ENCODE measurements around the gene AUNIP.
A peak's percentile ranks its signal among the peaks of the same experiment; 100 is the strongest.
"Not testable (repeated sequence)": the region's sequence is repeated elsewhere in the genome, so short reads cannot be mapped to it uniquely, and the experiment has no call there.

Gene AUNIP

GRCh38 chr1:25861316-25862286 is 2.3 kb upstream of the AUNIP start:
- no peaks in the 10 kb centered on the region for H3K9me3 Mint-ChIP-seq
- no peak for ATAC-seq
- peaks cover 6% of the 10 kb centered on the region for H3K36me3 Mint-ChIP-seq
- DNase-seq (ENCODE audit: low spot score in 2 of 2): no peak
- H3K4me1 Mint-ChIP-seq: peaks cover 16% of the 10 kb centered on the region
- peak overlapping the region; percentile 21 for H3K27ac Mint-ChIP-seq
- H3K4me3 Mint-ChIP-seq: peak overlapping the region; percentile 89

- Mint-ChIP-seq H3K4me3 (peak overlapping the region; percentile 89), H3K9me3 (no peaks in the 10 kb centered on the region), H3K4me1 (peaks cover 16% of the 10 kb centered on the region), H3K27ac (peak overlapping the region; percentile 86), H3K36me3 (peaks cover 6% of the 10 kb centered on the region)
- DNase-seq (ENCODE audit: low spot score in 2 of 2): no peak
- ATAC-seq: no peak
Measured at GRCh38 chr1:25858494-25858893, 763 bp downstream of the AUNIP start.

- Mint-ChIP-seq H3K4me1 (peaks cover 16% of the 10 kb centered on the region), H3K9me3 (no peaks in the 10 kb centered on the region), H3K4me3 (no peak overlapping the region), H3K36me3 (peaks cover 6% of the 10 kb centered on the region), H3K27ac (no peak overlapping the region)
- no peak for DNase-seq (ENCODE audit: low spot score in 2 of 2)
- ATAC-seq: no peak
Measured at GRCh38 chr1:25856856-25857255, 2.4 kb downstream of the AUNIP start.

- Mint-ChIP-seq H3K36me3 (peaks cover 6% of the 10 kb centered on the region), H3K27ac (no peak overlapping the region), H3K4me3 (no peak overlapping the region), H3K9me3 (no peaks in the 10 kb centered on the region), H3K4me1 (peaks cover 14% of the 10 kb centered on the region)
- DNase-seq (ENCODE audit: low spot score in 2 of 2): no peak
- no peak for ATAC-seq
Measured at GRCh38 chr1:25854554-25854953, 4.7 kb downstream of the AUNIP start.

DNA sequence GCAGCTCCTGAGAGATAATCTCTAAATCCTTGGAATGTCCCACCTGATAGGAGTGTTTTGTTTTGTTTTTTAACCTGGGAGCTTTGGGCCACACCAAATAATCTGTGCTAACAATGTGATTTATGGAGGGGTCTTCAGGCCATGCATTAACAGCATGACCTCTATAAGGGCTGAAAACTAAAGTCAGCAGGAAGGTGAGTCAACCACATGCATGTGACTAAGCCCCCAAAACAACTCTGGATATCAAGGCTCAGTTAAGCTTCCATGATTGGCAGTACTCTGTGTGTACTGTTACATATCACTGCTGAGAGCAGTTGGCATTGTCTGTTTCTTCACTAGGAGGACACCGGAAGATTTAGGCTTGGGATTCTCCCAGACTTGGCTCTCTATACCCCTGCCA is 10.7 kb downstream of the AUNIP start:
- Mint-ChIP-seq H3K36me3 (no peaks in the 10 kb centered on the region), H3K4me3 (no peak overlapping the region), H3K9me3 (no peaks in the 10 kb centered on the region), H3K27ac (no peak overlapping the region), H3K4me1 (no peaks in the 10 kb centered on the region)
- no peak for DNase-seq (ENCODE audit: low spot score in 2 of 2)
- ATAC-seq: no peak

DNA sequence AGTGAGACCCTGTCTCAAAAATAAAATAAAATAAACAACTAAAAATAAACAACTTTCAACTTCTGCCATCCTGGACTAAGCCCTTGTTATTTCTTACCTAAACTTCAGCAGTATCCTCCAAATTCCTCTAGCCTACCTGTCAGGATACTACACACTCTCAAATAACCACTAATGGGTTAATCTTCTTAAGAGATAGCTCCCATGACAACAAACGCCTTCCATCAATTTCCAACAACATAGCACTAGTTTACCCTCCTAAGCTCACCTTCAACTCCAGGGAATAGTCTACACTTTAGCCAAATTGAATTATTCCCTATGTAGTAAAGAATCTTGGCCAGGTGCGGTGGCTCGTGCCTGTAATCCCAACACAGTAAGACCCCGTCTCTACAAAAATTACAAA is 11.3 kb downstream of the AUNIP start:
- H3K4me3 Mint-ChIP-seq: no peak overlapping the region
- DNase-seq (ENCODE audit: low spot score in 2 of 2) (no peak), ATAC-seq (no peak)
- no peaks in the 10 kb centered on the region for H3K9me3 Mint-ChIP-seq
- no peaks in the 10 kb centered on the region for H3K4me1 Mint-ChIP-seq
- H3K36me3 Mint-ChIP-seq: no peaks in the 10 kb centered on the region
- no peak overlapping the region for H3K27ac Mint-ChIP-seq

GRCh38 chr1:25845664-25846063 is 13.6 kb downstream of the AUNIP start:
- Mint-ChIP-seq H3K4me3 (no peak overlapping the region), H3K9me3 (no peaks in the 10 kb centered on the region), H3K27ac (no peak overlapping the region), H3K4me1 (no peaks in the 10 kb centered on the region), H3K36me3 (no peaks in the 10 kb centered on the region)
- no peak for ATAC-seq
- DNase-seq (ENCODE audit: low spot score in 2 of 2): no peak

DNA sequence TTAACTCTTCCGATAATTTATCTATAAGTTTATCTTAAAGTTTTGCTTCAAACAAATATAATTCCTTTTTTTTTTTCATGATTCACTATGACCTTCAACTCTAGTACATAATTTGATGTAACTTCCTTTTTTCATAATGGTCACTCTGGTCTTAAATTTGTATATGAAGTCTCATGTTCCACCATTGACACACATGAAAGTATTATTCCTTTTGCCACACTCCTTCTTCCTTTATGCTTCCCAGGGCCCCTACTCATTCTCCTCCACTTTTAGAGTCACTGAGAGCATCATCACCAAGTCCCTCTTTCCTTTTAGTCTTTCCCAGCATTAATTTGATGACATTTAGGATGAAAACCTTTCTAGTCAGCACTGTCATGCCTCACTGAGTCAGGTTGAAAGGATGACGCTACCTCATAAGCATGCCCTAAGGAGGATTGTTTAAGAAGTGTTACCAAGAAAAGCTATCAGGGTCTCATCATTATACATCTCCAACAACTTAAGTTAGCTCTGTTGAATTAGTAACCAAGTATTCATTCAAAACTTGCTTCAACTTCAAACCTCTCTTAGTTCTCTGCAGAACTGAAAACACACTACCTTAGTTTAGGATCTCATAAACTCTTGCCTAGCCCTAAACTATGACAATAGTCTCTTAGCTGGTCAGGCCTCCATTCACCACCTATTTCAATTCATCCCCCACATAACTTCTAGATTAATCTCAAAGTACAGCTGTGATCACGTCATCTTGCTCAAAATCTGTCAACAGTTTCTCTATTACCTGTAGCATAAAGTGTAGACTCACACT is 14.5 kb downstream of the AUNIP start:
- Mint-ChIP-seq H3K36me3 (no peaks in the 10 kb centered on the region), H3K4me3 (no peak overlapping the region), H3K9me3 (peaks cover 4% of the 10 kb centered on the region), H3K27ac (no peak overlapping the region), H3K4me1 (no peaks in the 10 kb centered on the region)
- DNase-seq (ENCODE audit: low spot score in 2 of 2) (no peak), ATAC-seq (no peak)

DNA sequence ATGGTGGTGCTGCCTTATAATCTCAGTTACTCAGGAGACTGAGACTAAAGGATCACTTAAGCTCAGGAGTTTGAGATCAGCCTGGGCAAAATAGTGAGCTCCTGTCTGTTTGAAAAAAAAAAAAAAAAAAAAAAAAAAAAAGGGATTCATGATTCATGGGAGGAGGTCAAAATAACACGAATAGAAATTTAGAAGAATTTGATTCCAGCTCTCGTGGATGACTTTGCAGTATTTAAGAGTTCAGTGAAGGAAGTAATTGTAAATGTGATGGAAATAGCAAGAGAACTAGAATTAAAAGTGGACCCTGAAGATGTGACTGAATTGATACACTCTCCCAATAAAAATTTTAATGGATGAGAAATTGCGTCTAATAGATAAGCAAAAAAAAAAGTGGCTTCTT is 15.8 kb downstream of the AUNIP start:
- Mint-ChIP-seq H3K4me3 (no peak overlapping the region), H3K4me1 (no peaks in the 10 kb centered on the region), H3K9me3 (peaks cover 4% of the 10 kb centered on the region), H3K27ac (no peak overlapping the region), H3K36me3 (no peaks in the 10 kb centered on the region)
- DNase-seq (ENCODE audit: low spot score in 2 of 2) (no peak), ATAC-seq (no peak)

- H3K36me3 Mint-ChIP-seq; H3K9me3 Mint-ChIP-seq; H3K27ac Mint-ChIP-seq; ATAC-seq; DNase-seq (ENCODE audit: low spot score in 2 of 2); H3K4me1 Mint-ChIP-seq; H3K4me3 Mint-ChIP-seq: not testable (repeated sequence)
Measured at GRCh38 chr1:25839808-25840207, 19.4 kb downstream of the AUNIP start.

DNA sequence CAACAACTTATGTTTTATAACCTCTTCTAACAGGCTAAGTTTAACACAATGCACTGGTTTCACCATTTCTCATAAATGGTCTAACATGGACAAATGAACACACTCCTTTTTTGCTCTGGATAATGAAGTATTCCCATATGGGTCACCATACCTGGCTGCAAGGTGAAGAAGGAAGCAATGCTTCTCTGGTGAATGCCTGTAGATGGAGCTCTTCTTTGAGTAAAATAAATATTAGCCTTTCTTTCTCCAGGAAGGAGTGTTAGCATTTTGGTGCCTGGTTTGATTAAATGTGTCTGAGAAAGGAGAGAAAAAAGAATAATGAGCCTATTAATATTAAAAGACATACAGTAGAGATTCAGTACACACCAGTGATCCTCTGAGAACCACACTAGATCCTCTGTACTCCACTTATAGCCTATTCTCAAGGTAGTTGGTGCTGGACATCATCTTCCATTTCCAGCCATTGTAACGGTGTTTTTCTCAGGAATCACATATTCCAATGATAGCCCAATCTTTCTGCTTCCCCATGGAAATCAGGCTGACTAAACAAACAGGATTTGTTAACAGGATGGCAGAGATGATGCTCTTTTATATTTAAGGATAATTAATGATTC is 21.9 kb downstream of the AUNIP start:
- peaks cover 26% of the 10 kb centered on the region for H3K36me3 Mint-ChIP-seq
- peaks cover 4% of the 10 kb centered on the region for H3K9me3 Mint-ChIP-seq
- H3K4me3 Mint-ChIP-seq: no peak overlapping the region
- no peak overlapping the region for H3K27ac Mint-ChIP-seq
- ATAC-seq (no peak), DNase-seq (ENCODE audit: low spot score in 2 of 2) (no peak)
- no peaks in the 10 kb centered on the region for H3K4me1 Mint-ChIP-seq

- no peaks in the 10 kb centered on the region for H3K4me1 Mint-ChIP-seq
- DNase-seq (ENCODE audit: low spot score in 2 of 2) (no peak), ATAC-seq (no peak)
- peaks cover 4% of the 10 kb centered on the region for H3K9me3 Mint-ChIP-seq
- no peak overlapping the region for H3K27ac Mint-ChIP-seq
- no peak overlapping the region for H3K4me3 Mint-ChIP-seq
- peaks cover 33% of the 10 kb centered on the region for H3K36me3 Mint-ChIP-seq
Measured at GRCh38 chr1:25836695-25837094, 22.6 kb downstream of the AUNIP start.

DNA sequence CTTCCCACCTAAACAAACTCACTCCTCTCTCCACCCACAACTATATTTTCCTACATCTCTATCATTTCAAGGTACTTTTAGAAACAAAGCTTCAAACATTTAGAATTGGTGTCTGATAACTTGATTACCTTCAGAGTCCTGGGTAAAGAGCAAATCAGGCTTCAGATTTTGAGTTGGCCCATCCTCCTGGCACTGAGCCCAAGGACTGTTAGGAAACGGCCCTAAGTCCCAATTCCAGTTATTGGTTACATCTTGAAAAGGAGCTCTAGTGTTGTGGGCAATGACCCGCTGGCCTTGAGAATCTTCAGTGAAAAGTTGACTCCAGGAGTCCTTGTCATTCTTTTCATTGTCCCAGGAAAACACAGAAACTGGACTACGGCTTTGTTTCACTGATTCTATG is 24.4 kb downstream of the AUNIP start:
- no peak overlapping the region for H3K4me3 Mint-ChIP-seq
- H3K36me3 Mint-ChIP-seq: peaks cover 51% of the 10 kb centered on the region
- no peaks in the 10 kb centered on the region for H3K4me1 Mint-ChIP-seq
- no peak for DNase-seq (ENCODE audit: low spot score in 2 of 2)
- H3K27ac Mint-ChIP-seq: no peak overlapping the region
- ATAC-seq: no peak
- peaks cover under 1% of the 10 kb centered on the region for H3K9me3 Mint-ChIP-seq

GRCh38 chr1:25833158-25833557 is 26.1 kb downstream of the AUNIP start:
- no peak overlapping the region for H3K27ac Mint-ChIP-seq
- H3K9me3 Mint-ChIP-seq: no peaks in the 10 kb centered on the region
- peaks cover 68% of the 10 kb centered on the region for H3K36me3 Mint-ChIP-seq
- DNase-seq (ENCODE audit: low spot score in 2 of 2): no peak
- no peaks in the 10 kb centered on the region for H3K4me1 Mint-ChIP-seq
- no peak for ATAC-seq
- H3K4me3 Mint-ChIP-seq: no peak overlapping the region

DNA sequence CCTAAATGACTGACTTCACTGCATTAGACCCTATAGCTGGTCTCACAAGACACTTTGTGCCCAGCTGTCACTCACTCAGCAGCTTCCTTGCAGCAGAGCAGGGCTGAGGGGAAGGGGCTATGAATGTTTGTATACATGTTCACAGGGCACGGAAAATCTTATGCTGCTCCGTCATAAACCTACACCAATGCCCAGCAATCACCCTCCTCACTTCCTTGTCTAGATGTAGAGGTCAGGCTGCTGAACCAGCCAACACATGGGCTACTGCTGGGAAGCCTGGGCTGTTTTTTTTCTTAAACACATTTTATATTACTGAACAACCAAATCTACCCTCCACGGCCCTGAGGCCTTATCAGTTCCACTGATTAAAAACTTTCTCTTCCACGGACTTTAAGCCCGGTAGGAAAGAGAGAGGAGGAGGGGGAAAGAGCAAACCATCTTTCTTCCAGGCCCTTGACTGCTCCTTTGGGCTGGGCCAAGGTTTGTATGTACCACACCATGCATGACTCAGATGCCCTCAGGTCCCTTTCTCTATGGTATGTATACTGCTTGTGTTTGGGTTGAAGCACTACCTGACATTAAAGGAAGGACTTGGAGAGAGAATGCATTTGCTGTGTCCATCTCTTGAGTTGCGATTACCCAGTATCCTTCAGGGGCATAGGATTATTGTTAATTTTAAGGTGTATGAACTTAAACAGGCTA is 26.8 kb downstream of the AUNIP start:
- Mint-ChIP-seq H3K27ac (no peak overlapping the region), H3K4me3 (no peak overlapping the region), H3K4me1 (no peaks in the 10 kb centered on the region), H3K9me3 (no peaks in the 10 kb centered on the region), H3K36me3 (peaks cover 75% of the 10 kb centered on the region)
- no peak for DNase-seq (ENCODE audit: low spot score in 2 of 2)
- ATAC-seq: no peak
